Measurements from ENCODE around the gene SF3A1. TPM values are rescaled to one million over a fixed set of nuclear protein-coding genes. Genes with fewer than 3 reads are reported as not detected.

The SF3A1 gene
- total and polyA plus RNA-seq, 9 of the 15 experiments (the other 6 are each of a cell fraction or from before 2014, with no cell fraction given), result 6.7 to 228 (median 13.0) TPM

GRCh38 chr22:30336752-30337460 is 19.8 kb downstream of the SF3A1 start (continued):
- TF ChIP-seq MGA (IDR thresholded peaks at IDR 0.05), result no peak
- TF ChIP-seq CHD2 (IDR thresholded peaks at IDR 0.05; ENCODE audit: low read depth, low read length), result no peak
- no peak for TF ChIP-seq HCFC1 (IDR thresholded peaks at IDR 0.05; ENCODE audit: low read depth, low read length)
- no peak for TF ChIP-seq STAT6 (CRISPR knock-in tag; IDR thresholded peaks at IDR 0.05)

Data from K562 (cell line).